ENCODE results near the gene NRIP1. TPM values are rescaled to one million over a fixed set of nuclear protein-coding genes. Genes with fewer than 3 reads are reported as not detected.

The NRIP1 gene
- total and polyA plus RNA-seq, 2 of the 13 experiments (the other 11 are each of a cell fraction or from before 2014, with no cell fraction given): 21.0 to 69.0 TPM

GRCh38 chr21:14975136-14975919 lies 89.5 kb downstream of the NRIP1 start:
- no peak for ATAC-seq
- POLR2A ChIA-PET: no interaction called here
- H3K79me2 ChIP-seq (ENCODE audit: insufficient read depth, low read length): peaks cover 88% of the 10 kb centered on the region

More at GRCh38 chr21:14975136-14975919, 89.5 kb downstream of the NRIP1 start:
- Histone ChIP-seq H3K4me1 (ENCODE audit: insufficient read depth, low read length) (peaks cover 9% of the 10 kb centered on the region), H3K36me3 (replicated peaks in 1 of 2; ENCODE audit: control insufficient read depth in 1 of 2, insufficient read depth in 2 of 2, low read length in 2 of 2) (peaks cover 3 to 25% of the 10 kb centered on the region in 2 experiments), H2AFZ (ENCODE audit: low read length) (no peak overlapping the region), H3K9me3 (ENCODE audit: low read length) (no peaks in the 10 kb centered on the region), H3K4me2 (ENCODE audit: low read depth, low read length) (no peak overlapping the region), H3K27me3 (ENCODE audit: control insufficient read depth in 1 of 2, insufficient read depth in 2 of 2, low read length in 2 of 2) (no peaks in the 10 kb centered on the region), H4K20me1 (ENCODE audit: insufficient read depth, low read length) (peaks cover 25% of the 10 kb centered on the region), H3K27ac (ENCODE audit: extremely low read length, insufficient read depth, low read length) (no peak overlapping the region), H3K4me3 (replicated peaks in 1 of 3; ENCODE audit: insufficient read depth in 1 of 3, low read depth in 2 of 3, low read length in 3 of 3) (no peak overlapping the region), H3K9ac (ENCODE audit: insufficient read depth, low read depth, low read length) (no peak overlapping the region)
- peak; percentile 85 to 88 for TF ChIP-seq MAFK (conservative IDR thresholded peaks at IDR 0.05 in 1 of 2, IDR thresholded peaks at IDR 0.05 in 1 of 2; ENCODE audit: low read length in 2 of 2)
- TF ChIP-seq ZNF780A (CRISPR knock-in tag; IDR thresholded peaks at IDR 0.05): no peak
- TF ChIP-seq ZNF891 (CRISPR knock-in tag; IDR thresholded peaks at IDR 0.05): no peak
- TF ChIP-seq POGZ (CRISPR knock-in tag; IDR thresholded peaks at IDR 0.05): no peak
- TF ChIP-seq GLMP (CRISPR knock-in tag; IDR thresholded peaks at IDR 0.05; ENCODE audit: borderline replicate concordance): no peak
- no peak for TF ChIP-seq ZNF678 (CRISPR knock-in tag; IDR thresholded peaks at IDR 0.05)
- no peak for TF ChIP-seq DNMT3B (CRISPR knock-in tag; conservative IDR thresholded peaks at IDR 0.05)
- no peak for TF ChIP-seq ARNT2 (CRISPR knock-in tag; IDR thresholded peaks at IDR 0.05; ENCODE audit: low read depth)
- no peak for TF ChIP-seq RBFOX2 (IDR thresholded peaks at IDR 0.05; ENCODE audit: low read depth, low read length)
- no peak for TF ChIP-seq FOXO1 (CRISPR knock-in tag; IDR thresholded peaks at IDR 0.05)
- no peak for TF ChIP-seq ZNF777 (CRISPR knock-in tag; IDR thresholded peaks at IDR 0.05)
- no peak for TF ChIP-seq ZNF180 (CRISPR knock-in tag; IDR thresholded peaks at IDR 0.05; ENCODE audit: borderline replicate concordance, low read depth)
- no peak for TF ChIP-seq DBP (CRISPR knock-in tag; IDR thresholded peaks at IDR 0.05; ENCODE audit: not compliant biosample characterization)
- TF ChIP-seq MAFF (IDR thresholded peaks at IDR 0.05; ENCODE audit: low read depth, low read length): peak; percentile 81
- TF ChIP-seq ZNF225 (CRISPR knock-in tag; IDR thresholded peaks at IDR 0.05): no peak
- TF ChIP-seq RORA (CRISPR knock-in tag; IDR thresholded peaks at IDR 0.05): no peak
- 97% methylated on average over 6 of the region's 6 CpGs for WGBS (ENCODE audit: low lambda C conversion rate)
- intact Hi-C loops (cut with micrococcal nuclease; ENCODE audit: unreplicated experiment) (no loop called here), in situ Hi-C loops (cut with HindIII; ENCODE audit: extremely low pct_ligation_motif_present, low pct_unique_long_range_greater_than_20kb) (no loop called here)
- CTCF ChIA-PET (ENCODE audit: low intra/inter-chr PET ratio, low total read pairs): no interaction called here
- DNase-seq (ENCODE audit: low spot score): no peak
- BruUV-seq (replicated peaks): no TSS peak
- FAIRE-seq: no peak

Data from HepG2 (cell line).